Endothelial cell of umbilical vein (primary cell): Measurements from ENCODE around the gene MYT1.

Experiments
- EZH2 ChIP-seq: IDR thresholded peaks from 2 replicates; pipeline ENCODE4 v1.6.1; 2012; ENCODE audit warnings: borderline replicate concordance, low read depth, mild to moderate bottlenecking, moderate library complexity, low read length, inconsistent platforms; ENCODE audit not compliant: severe bottlenecking
- GATA2 ChIP-seq: IDR thresholded peaks from 2 replicates; pipeline ENCODE4 v1.7.0; 2011; ENCODE audit warnings: low read depth, mild to moderate bottlenecking, moderate library complexity, mixed read lengths, low read length; ENCODE audit not compliant: insufficient read length, insufficient read depth
- JUN ChIP-seq: IDR thresholded peaks from 2 replicates; pipeline ENCODE4 v1.6.1; 2011; ENCODE audit warnings: borderline replicate concordance, low read depth; ENCODE audit not compliant: insufficient read length, insufficient read depth
- MYC ChIP-seq: IDR thresholded peaks from one replicate; pipeline ENCODE4 v1.6.1; 2011; ENCODE audit warnings: mild to moderate bottlenecking, low read depth, low read length
- POLR2A ChIP-seq: IDR thresholded peaks from 2 replicates; pipeline ENCODE4 v1.6.1; 2012; ENCODE audit warnings: low read depth, mild to moderate bottlenecking, control low read depth, low read length
- POLR2AphosphoS5 ChIP-seq: IDR thresholded peaks from 2 replicates; pipeline ENCODE4 v1.6.1; 2012; ENCODE audit warnings: low read depth, mild to moderate bottlenecking, control low read depth, low read length, moderate library complexity; ENCODE audit not compliant: insufficient read depth
- TF ChIP-seq, protein P1 (sequence below), 2 donors: IDR thresholded peaks; 1 replicate in 1 of 2; 2 replicates in 1 of 2; pipeline ENCODE4 v1.5.1; 2011; ENCODE audit warnings: low read length in 2 of 2, mild to moderate bottlenecking in 2 of 2, moderate library complexity in 2 of 2, control low read depth in 1 of 2, inconsistent platforms in 1 of 2, low read depth in 1 of 2; ENCODE audit not compliant: insufficient read depth in 1 of 2; ENCODE audit errors: extremely low read depth in 1 of 2
- TF ChIP-seq, protein P2 (sequence below): IDR thresholded peaks from 2 replicates; pipeline ENCODE4 v1.6.1; 2011; ENCODE audit not compliant: insufficient read depth, insufficient read length

DNA sequence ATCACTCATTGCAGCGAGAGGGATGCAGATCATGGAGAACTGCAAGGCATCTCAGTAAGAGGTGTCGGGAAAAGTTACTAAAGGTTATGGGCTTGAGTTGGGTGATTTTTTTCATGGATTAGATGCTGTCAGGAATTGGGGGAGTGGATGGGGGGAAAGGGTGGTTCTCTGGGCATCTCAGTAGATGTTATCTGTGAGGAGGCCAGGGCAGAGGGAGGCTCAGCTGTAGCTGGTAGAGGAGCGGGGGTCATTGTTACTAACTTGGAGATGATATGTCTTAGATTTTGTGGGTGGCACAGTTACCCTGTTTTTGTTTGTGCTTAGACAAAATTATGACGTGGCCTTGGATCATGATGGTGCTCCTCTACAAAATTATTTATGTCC, 88.7 kb downstream of the MYT1 start:
- TF ChIP-seq JUN (no peak), EZH2 (no peak), POLR2A (no peak), MYC (no peak), POLR2AphosphoS5 (no peak), GATA2 (no peak)
- TF ChIP-seq, protein P1, sequence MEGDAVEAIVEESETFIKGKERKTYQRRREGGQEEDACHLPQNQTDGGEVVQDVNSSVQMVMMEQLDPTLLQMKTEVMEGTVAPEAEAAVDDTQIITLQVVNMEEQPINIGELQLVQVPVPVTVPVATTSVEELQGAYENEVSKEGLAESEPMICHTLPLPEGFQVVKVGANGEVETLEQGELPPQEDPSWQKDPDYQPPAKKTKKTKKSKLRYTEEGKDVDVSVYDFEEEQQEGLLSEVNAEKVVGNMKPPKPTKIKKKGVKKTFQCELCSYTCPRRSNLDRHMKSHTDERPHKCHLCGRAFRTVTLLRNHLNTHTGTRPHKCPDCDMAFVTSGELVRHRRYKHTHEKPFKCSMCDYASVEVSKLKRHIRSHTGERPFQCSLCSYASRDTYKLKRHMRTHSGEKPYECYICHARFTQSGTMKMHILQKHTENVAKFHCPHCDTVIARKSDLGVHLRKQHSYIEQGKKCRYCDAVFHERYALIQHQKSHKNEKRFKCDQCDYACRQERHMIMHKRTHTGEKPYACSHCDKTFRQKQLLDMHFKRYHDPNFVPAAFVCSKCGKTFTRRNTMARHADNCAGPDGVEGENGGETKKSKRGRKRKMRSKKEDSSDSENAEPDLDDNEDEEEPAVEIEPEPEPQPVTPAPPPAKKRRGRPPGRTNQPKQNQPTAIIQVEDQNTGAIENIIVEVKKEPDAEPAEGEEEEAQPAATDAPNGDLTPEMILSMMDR (IDR thresholded peaks at IDR 0.05; ENCODE audit: extremely low read depth in 1 of 2, insufficient read depth in 1 of 2, low read depth in 1 of 2, low read length in 2 of 2), result no peak
- TF ChIP-seq, protein P2, sequence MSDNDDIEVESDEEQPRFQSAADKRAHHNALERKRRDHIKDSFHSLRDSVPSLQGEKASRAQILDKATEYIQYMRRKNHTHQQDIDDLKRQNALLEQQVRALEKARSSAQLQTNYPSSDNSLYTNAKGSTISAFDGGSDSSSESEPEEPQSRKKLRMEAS, result no peak
